ENCODE measurements around the gene MTUS2.

Gene MTUS2

GRCh38 chr13:29526741-29527140 lies 706.6 kb downstream of the MTUS2 start:
- no peak for DNase-seq (ENCODE audit: low spot score)

GRCh38 chr13:29527511-29527910 lies 707.4 kb downstream of the MTUS2 start:
- DNase-seq (ENCODE audit: low spot score), result no peak

GRCh38 chr13:29527916-29528315 lies 707.8 kb downstream of the MTUS2 start:
- no peak for DNase-seq (ENCODE audit: low spot score)

- DNase-seq (ENCODE audit: low spot score), result no peak
These were observed 709.6 kb downstream of the MTUS2 start for GRCh38 chr13:29529754-29530153.

GRCh38 chr13:29530901-29531300 lies 710.8 kb downstream of the MTUS2 start:
- DNase-seq (ENCODE audit: low spot score), result no peak

GRCh38 chr13:29532116-29532515 lies 712.0 kb downstream of the MTUS2 start:
- no peak for DNase-seq (ENCODE audit: low spot score)

- DNase-seq (ENCODE audit: low spot score), result no peak
These were observed 712.7 kb downstream of the MTUS2 start for GRCh38 chr13:29532821-29533220.

- no peak for DNase-seq (ENCODE audit: low spot score)
These were observed 713.9 kb downstream of the MTUS2 start for GRCh38 chr13:29534083-29534482.

GRCh38 chr13:29535663-29536655 lies 715.8 kb downstream of the MTUS2 start:
- DNase-seq (ENCODE audit: low spot score), result no peak

GRCh38 chr13:29536853-29537252 lies 716.7 kb downstream of the MTUS2 start:
- DNase-seq (ENCODE audit: low spot score), result no peak

- DNase-seq (ENCODE audit: low spot score), result peak; percentile 16
These were observed 717.9 kb downstream of the MTUS2 start for GRCh38 chr13:29537736-29538651.

- no peak for DNase-seq (ENCODE audit: low spot score)
These were observed 718.5 kb downstream of the MTUS2 start for GRCh38 chr13:29538652-29539040.

GRCh38 chr13:29539856-29540255 lies 719.7 kb downstream of the MTUS2 start:
- no peak for DNase-seq (ENCODE audit: low spot score)

GRCh38 chr13:29540334-29540733 lies 720.2 kb downstream of the MTUS2 start:
- DNase-seq (ENCODE audit: low spot score), result no peak

- no peak for DNase-seq (ENCODE audit: low spot score)
These were observed 720.7 kb downstream of the MTUS2 start for GRCh38 chr13:29540799-29541198.

- DNase-seq (ENCODE audit: low spot score), result no peak
These were observed 721.3 kb downstream of the MTUS2 start for GRCh38 chr13:29541400-29541799.

GRCh38 chr13:29542381-29542780 lies 722.2 kb downstream of the MTUS2 start:
- DNase-seq (ENCODE audit: low spot score), result no peak

- no peak for DNase-seq (ENCODE audit: low spot score)
These were observed 723.4 kb downstream of the MTUS2 start for GRCh38 chr13:29543230-29544215.

- no peak for DNase-seq (ENCODE audit: low spot score)
These were observed 725.8 kb downstream of the MTUS2 start for GRCh38 chr13:29545988-29546387.

- DNase-seq (ENCODE audit: low spot score), result no peak
These were observed 726.5 kb downstream of the MTUS2 start for GRCh38 chr13:29546662-29547061.

GRCh38 chr13:29547153-29547552 lies 727.0 kb downstream of the MTUS2 start:
- no peak for DNase-seq (ENCODE audit: low spot score)

Data from Ammon's horn (tissue), 1 donor.